GM19238 (cell line): ENCODE measurements around the gene TAS2R3.
"Not testable (repeated sequence)": the region's sequence is repeated elsewhere in the genome, so short reads cannot be mapped to it uniquely, and the experiment has no call there.

ENCODE experiments used
- DNase-seq: peaks from one replicate; pipeline ENCODE4 v3.0.0; 2011; ENCODE audit warnings: low spot score; ENCODE audit not compliant: insufficient read length

The TAS2R3 gene

GRCh38 chr7:141763797-141764196 is at the start of gene TAS2R3:
TSS of gene TAS2R3 (plus strand) at chr7:141764097. CDS start at chr7:141764159, 62 bp downstream.
- DNase-seq = no peak

DNA sequence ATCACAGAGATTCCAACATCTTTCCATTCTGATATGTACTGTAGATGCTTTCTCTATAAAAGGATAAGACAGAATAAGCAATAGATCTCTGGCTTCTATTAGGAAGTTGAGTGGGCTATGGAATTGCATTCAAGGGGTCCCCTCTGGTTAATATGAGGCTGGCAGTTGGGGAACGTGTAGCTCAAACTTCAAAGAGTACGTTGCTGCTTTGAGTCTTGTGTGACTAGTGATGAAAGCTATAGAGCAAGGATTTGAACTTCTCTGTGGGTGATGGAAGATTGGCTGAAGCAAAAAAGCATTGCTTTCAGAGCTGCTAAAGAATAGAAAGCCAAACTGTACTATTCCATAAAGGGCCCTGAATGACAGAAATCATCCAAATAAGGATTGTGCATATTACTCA is 49.3 kb upstream of the TAS2R3 start:
- DNase-seq = no peak

DNA sequence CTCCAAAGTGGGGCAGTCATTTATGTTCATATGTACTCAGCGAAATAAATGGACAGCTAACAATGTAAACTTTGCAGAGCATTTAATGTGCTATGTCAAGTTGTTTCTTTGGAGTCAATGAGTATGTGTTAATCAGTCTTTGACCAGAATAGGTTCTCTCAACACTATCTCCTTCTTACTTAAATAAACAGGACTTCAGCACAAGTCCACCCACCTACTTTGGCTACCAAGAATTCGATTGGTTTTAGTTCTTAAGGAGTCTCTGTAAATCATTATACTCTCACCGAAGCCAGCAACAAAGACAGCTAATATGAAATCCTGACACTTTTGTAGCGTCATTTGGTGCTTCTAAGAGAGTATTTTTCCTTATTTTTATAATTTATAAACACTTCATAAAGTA is 48.9 kb upstream of the TAS2R3 start:
- no peak for DNase-seq

DNA sequence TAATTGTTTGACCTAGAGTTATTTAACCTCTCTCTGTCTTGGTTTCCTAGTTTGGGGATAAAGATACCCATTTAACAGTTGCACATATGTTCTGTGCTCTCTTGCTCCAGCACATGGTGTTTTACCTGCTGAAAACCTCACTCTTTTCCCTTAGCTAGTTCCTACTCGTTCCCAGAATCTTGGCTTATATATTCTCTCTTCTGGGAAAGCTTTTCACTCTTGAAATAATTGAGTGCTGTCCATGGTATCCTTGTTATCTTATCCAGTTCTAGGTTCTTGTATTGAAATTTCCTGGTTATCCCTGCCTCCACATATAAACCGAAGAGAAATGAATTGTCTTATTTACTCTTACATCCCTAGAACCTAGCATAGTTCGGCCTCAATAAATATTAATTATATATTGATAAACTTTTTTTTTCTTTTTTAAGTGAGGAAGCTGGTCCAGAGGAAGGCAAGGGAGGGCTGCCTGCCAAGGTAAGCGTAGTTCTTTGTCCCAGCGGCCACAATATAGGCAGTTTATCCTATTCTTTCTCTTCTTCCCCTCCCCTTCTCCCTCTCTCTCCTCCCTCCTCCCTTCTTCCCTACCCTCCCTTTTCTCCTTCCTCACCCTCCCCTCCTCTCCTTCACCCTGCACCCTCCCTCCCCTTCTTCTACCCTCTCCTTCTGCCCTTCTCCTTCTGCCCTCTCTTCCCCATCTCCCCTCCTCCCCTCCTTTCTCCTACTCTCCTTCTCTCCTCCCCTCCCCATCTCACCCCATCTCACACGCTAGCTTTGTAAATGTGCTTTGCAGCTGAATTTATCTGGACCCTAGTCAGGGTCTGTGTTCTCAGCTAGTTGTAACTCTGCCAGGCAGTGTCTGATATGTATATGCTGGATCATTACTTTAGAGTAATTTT is 47.9 kb upstream of the TAS2R3 start:
- no peak for DNase-seq

DNA sequence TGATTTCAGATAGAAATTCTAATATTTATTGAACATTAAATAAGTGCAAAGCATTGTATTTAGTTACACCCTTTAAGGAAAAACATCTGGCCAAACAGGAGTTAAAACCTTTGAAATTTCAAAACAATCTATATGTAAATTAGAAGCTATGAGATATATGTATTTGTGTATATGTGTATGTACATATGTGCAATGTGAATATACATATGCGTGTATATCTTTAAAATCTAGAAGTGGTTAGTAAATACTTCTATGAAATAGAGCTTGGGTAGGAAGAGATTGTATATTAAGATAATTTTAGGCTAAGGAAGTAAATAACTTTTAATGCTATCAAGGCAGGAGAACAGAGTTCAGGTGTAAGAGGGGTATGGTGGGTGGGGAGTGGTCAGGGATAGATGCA is 46.4 kb upstream of the TAS2R3 start:
- no peak for DNase-seq

- DNase-seq = no peak
Observed at GRCh38 chr7:141722529-141722928, 41.4 kb upstream of the TAS2R3 start.

GRCh38 chr7:141729020-141729419 is 34.9 kb upstream of the TAS2R3 start:
- DNase-seq = no peak

GRCh38 chr7:141731476-141732149 is 32.3 kb upstream of the TAS2R3 start:
- DNase-seq = no peak

DNA sequence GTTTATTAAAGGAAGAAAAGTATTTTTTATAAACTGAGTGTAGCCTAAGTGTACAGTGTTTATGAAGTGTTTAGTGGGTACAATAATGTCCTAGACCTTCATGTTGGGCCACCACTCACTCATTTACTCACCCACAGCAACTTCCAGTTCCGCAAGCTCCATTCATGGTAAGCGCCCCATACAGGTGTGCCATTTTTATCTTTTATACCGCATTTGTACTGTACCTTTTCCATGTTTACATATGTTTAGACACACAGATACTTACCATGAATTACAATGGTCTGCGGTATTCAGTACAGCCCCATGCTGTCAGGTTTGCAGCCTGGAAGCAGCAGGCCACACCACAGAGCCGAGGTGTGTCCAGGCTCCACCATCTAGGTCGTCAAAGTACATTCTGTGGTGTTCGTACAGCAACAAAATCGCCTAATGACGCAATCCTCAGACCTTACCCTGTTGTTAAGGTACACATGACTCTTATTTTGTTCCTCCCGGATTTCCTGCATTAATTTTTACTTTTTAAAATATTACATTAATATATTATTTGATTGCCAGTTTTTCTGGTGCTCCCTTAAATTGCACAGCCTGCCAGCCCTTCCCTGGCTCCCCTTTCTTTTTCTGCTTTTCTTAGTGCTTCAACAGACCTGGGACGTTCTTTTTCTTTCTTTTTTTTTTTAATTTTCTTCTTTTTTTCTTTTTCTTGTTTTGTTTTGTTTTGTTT is 26.6 kb upstream of the TAS2R3 start:
- DNase-seq = no peak

GRCh38 chr7:141737836-141738591 is 25.9 kb upstream of the TAS2R3 start, which contains the start of gene SSBP1:
TSS of gene SSBP1 (plus strand) at chr7:141738358. CDS start at chr7:141739167, 809 bp downstream.
- DNase-seq = peak; percentile 76

DNA sequence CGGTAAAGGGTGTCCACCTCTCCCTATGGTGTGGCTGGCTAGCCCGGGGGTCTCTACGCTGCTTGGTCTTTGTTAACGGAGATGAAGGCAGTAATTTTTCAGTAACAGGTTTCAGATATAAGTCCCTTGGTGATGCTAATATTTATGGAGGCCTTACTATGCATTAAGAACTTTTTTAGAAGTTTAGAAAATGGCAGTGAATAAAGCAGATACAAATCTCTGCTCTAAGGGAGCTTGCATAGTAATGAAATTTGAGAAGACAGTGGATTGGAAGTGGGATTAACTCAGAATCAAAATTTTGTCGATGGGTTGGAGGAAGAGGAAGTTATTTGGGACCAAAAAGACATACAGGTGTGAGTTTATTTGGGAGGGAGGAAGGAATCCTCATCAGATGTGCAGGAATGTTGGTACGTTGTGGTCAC is 25.3 kb upstream of the TAS2R3 start:
- no peak for DNase-seq

- no peak for DNase-seq
Observed at GRCh38 chr7:141739250-141739649, 24.6 kb upstream of the TAS2R3 start.

DNA sequence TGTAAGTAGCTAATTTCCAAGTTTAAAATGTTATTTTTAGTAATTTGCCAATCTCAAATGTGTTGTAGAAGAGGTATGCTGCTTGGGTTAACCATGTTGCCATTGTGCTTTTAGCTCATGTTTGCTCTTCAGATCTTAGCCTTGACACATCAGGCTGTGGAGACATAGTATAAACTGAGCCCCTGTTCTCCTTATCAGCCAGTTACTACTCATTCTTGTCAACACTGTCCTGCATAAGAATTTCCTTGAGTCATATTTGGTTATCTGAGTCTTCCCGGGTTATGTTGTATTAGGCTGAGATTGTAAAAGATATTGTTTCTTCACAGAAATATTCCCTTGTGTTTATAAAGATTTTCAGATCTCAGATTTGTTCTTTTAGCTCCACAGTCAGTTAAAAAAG is 21.7 kb upstream of the TAS2R3 start:
- DNase-seq = no peak

GRCh38 chr7:141744131-141744530 is 19.8 kb upstream of the TAS2R3 start:
- DNase-seq = no peak

- DNase-seq = no peak
Observed at GRCh38 chr7:141748396-141748795, 15.5 kb upstream of the TAS2R3 start.

- not testable (repeated sequence) for DNase-seq
Observed at GRCh38 chr7:141751904-141752303, 12.0 kb upstream of the TAS2R3 start.

- DNase-seq = no peak
Observed at GRCh38 chr7:141752634-141753033, 11.3 kb upstream of the TAS2R3 start.

- no peak for DNase-seq
Observed at GRCh38 chr7:141754939-141755338, 9.0 kb upstream of the TAS2R3 start.

DNA sequence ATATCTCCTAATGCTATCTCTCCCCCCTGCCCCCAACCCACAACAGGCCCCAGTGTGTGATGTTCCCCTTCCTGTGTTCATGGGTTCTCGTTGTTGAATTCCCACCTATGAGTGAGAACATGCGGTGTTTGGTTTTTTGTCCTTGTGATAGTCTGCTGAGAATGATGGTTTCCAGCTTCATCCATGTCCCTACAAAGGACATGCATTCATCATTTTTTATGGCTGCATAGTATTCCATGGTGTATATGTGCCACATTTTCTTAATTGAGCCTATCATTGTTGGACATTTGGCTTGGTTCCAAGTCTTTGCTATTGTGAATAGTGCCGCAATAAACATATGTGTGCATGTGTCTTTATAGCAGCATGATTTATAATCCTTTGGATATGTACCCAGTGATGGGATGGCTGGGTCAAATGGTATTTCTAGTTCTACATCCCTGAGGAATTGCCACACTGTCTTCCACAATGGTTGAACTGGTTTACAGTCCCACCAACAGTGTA is 6.2 kb downstream of the TAS2R3 start:
- not testable (repeated sequence) for DNase-seq

DNA sequence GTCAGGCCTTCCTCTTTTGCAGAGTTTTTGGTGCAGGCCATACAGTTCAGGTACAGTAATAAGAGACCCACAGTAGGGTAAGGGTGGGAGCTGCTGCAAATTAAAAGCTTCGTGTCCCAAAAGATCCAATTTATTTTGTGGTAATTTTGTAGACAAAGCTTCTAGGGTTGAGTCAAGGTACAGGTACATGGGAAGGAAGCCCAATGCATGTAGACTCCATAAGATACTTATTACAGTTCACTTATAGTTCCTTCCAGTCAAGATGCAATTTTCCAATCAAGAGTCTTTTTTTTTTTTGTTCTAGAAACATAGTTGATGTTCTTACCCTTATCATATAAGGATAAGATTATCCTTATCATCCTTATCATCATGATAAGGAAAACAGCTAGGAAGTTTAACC is 12.5 kb downstream of the TAS2R3 start, which contains the start of gene TAS2R4:
TSS of gene TAS2R4 (plus strand) at position 301 of the 400 bp plus-strand sequence. CDS start 1,815 bp downstream, outside the sequence.
- no peak for DNase-seq
